Activated CD4-positive, alpha-beta T cell treated with anti-CD3 and anti-CD28 coated beads, Interleukin-2, Interleukin-4, amounts not matched to agents 100 ng/mL and 50 ng/mL, durations not matched to agents 16 hours and 8 hours (primary cell): ENCODE measurements around the gene POLR3E.
"Not testable (repeated sequence)": the region's sequence is repeated elsewhere in the genome, so short reads cannot be mapped to it uniquely, and the experiment has no call there.

Experiments
- DNase-seq: peaks from one replicate; pipeline ENCODE4 v3.0.0-alpha.2; 2020; ENCODE audit warnings: low spot score

POLR3E gene

GRCh38 chr16:22293137-22294106 is 3.8 kb upstream of the POLR3E start:
- DNase-seq: no peak

- DNase-seq: no peak
Measured at GRCh38 chr16:22296225-22297113, 740 bp upstream of the POLR3E start.

GRCh38 chr16:22297871-22298733 is 893 bp downstream of the POLR3E start:
- DNase-seq: peak; percentile 86

- DNase-seq: no peak
Measured at GRCh38 chr16:22299036-22299435, 1.8 kb downstream of the POLR3E start.

GRCh38 chr16:22300427-22301071 is 3.3 kb downstream of the POLR3E start:
- peak; percentile 51 for DNase-seq

GRCh38 chr16:22301423-22301822 is 4.2 kb downstream of the POLR3E start:
- not testable (repeated sequence) for DNase-seq

GRCh38 chr16:22302776-22303363 is 5.7 kb downstream of the POLR3E start:
- DNase-seq: no peak

GRCh38 chr16:22304411-22304810 is 7.2 kb downstream of the POLR3E start:
- DNase-seq: no peak

- DNase-seq: no peak
Measured at GRCh38 chr16:22306788-22307187, 9.6 kb downstream of the POLR3E start.

- no peak for DNase-seq
Measured at GRCh38 chr16:22307838-22308237, 10.6 kb downstream of the POLR3E start.

GRCh38 chr16:22308824-22309520 is 11.8 kb downstream of the POLR3E start:
- DNase-seq: no peak

GRCh38 chr16:22311520-22311919 is 14.3 kb downstream of the POLR3E start:
- no peak for DNase-seq

GRCh38 chr16:22312897-22313781 is 15.9 kb downstream of the POLR3E start:
- DNase-seq: no peak

- no peak for DNase-seq
Measured at GRCh38 chr16:22313876-22314470, 16.8 kb downstream of the POLR3E start.

- no peak for DNase-seq
Measured at GRCh38 chr16:22314661-22315626, 17.7 kb downstream of the POLR3E start.

GRCh38 chr16:22315979-22316378 is 18.8 kb downstream of the POLR3E start:
- no peak for DNase-seq

- DNase-seq: no peak
Measured at GRCh38 chr16:22316411-22316811, 19.2 kb downstream of the POLR3E start.
